ENCODE results near the gene TUBA3D.
"Not testable (repeated sequence)": the region's sequence is repeated elsewhere in the genome, so short reads cannot be mapped to it uniquely, and the experiment has no call there.

GRCh38 chr2:131516621-131517020, 40.7 kb downstream of the TUBA3D start:
- not testable (repeated sequence) for TF ChIP-seq FOXM1 (IDR thresholded peaks at IDR 0.05; ENCODE audit: low read depth, low read length); ETV6 (conservative IDR thresholded peaks at IDR 0.05 in 1 of 2, IDR thresholded peaks at IDR 0.05 in 1 of 2; ENCODE audit: borderline replicate concordance in 1 of 2, low read depth in 1 of 2); YY1 (IDR thresholded peaks at IDR 0.05; ENCODE audit: low read depth, low read length); NR2C2 (IDR thresholded peaks at IDR 0.05; ENCODE audit: borderline replicate concordance, control insufficient read depth, insufficient read length, low read depth); YBX1 (IDR thresholded peaks at IDR 0.05)
